HG02678 (cell line): ENCODE data around the gene CFAP90.

Experiments
- ATAC-seq: cut with Tn5 transposase; IDR thresholded peaks from one replicate; pipeline ENCODE4 v1.9.1; 2021; ENCODE audit warnings: mild to moderate bottlenecking, moderate library complexity; ENCODE audit not compliant: unreplicated experiment

Gene CFAP90

DNA sequence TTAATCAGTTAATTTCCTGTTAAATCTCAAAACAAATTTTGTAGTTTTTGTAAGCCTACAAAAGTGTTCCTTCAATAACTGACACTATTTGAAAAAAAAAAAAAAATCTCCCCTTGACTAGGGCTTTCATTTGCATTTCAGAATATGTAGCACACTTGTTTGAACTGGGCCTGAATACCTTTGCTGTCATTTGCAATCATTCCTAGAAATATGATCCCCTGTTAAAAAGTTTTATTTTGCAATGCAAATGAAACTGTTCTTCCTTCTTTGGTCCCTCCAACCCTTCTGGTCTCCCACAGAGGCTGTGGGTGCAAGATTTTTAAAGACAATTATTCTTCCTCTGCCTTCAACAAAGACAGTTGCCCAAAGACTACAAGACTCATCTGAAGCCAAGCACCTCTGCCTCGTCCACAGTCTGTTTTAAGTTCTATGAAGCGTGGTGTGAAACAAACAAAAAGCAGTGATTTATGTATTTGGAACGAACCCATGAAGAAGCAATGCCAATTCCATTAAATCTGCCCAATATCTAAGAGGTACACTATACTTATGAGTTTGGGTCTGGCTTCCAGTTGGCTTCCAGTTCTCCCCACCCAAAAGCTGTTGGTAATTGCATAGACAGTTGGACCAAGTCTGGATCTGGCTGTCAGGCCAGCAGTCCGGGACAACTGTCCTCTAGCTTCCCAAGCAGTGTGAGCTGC, 66.1 kb downstream of the CFAP90 start:
- no peak for ATAC-seq

DNA sequence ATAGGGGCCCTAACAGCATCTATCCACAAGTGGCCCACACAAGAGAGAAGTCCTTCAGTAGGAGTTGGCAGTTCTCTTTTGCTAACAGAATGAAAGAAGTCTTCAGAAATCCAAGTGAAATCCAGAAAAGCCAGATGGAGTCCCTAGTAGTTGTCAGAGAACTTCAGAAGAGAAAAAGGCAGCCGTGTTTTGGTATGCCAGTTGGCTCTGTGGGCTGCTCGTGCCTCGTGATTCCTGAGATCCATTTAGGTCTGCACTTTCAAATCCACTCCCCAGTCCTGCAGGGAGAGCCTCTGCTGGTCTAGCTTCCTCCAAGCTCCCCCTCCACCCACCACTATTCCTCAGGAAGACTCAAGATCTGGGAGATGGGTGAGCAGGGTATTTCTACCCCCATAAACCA, 69.0 kb downstream of the CFAP90 start:
- ATAC-seq = no peak
